ENCODE measurements around the gene RSL1D1.
A peak's percentile ranks its signal among the peaks of the same experiment; 100 is the strongest.

The RSL1D1 gene

DNA sequence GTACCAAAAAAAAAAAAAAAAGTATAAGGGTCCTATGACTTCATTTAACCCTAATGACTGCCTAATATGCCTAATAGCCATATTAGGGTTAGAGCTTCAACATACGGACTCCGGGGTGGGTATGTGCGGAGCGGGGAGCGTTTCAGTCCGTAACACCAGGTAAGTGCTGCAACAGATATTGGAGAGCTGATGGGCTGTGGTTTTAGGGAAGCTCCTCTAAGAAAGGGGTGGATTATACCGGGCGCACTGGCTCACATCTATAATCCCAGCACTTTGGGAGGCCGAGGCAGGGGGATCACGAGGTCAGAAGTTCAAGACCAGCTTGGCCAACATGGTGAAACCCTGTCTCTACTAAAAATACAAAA lies 52.3 kb downstream of the RSL1D1 start:
- Histone ChIP-seq H3K4me1 (ENCODE audit: control insufficient read depth, insufficient read depth, low read length, unreplicated experiment) (peaks cover 38% of the 10 kb centered on the region), H3K27ac (ENCODE audit: low read depth, low read length) (no peak overlapping the region), H3K4me3 (ENCODE audit: low read depth, low read length) (peak overlapping the region; percentile 81), H2AFZ (ENCODE audit: low read length, unreplicated experiment) (no peak overlapping the region), H3K27me3 (ENCODE audit: insufficient read depth, low read length) (no peaks in the 10 kb centered on the region), H3K36me3 (ENCODE audit: insufficient read depth, low read length) (no peaks in the 10 kb centered on the region; the same call in 1 of the 2 replicates), H3K79me2 (ENCODE audit: control insufficient read depth, insufficient read depth, low read length, unreplicated experiment) (peaks cover 55% of the 10 kb centered on the region)

DNA sequence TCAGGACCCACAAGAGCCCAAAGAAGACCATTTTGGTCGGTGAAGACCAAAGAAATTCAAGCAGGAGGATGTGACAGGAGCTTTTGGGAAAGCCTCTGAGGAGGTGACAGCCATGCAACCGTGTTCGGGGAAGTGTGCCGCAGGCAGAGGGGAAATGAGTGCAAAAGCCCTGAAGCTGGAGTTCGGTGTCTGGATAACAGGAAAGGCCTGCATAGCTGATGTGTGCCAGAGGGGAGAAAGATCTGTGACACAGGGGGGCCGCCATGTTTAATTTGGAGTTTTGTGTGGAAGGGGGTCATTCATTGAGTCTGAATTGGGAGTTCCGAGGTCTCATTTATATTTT lies 53.4 kb downstream of the RSL1D1 start:
- Histone ChIP-seq H2AFZ (ENCODE audit: low read length, unreplicated experiment) (no peak overlapping the region), H3K4me1 (ENCODE audit: control insufficient read depth, insufficient read depth, low read length, unreplicated experiment) (peaks cover 46% of the 10 kb centered on the region), H3K27ac (ENCODE audit: low read depth, low read length) (peak overlapping the region; percentile 88), H3K79me2 (ENCODE audit: control insufficient read depth, insufficient read depth, low read length, unreplicated experiment) (peaks cover 66% of the 10 kb centered on the region), H3K27me3 (ENCODE audit: insufficient read depth, low read length) (no peaks in the 10 kb centered on the region), H3K36me3 (ENCODE audit: insufficient read depth, low read length) (no peaks in the 10 kb centered on the region; the same call in 1 of the 2 replicates), H3K4me3 (ENCODE audit: low read depth, low read length) (peak overlapping the region; percentile 81)

DNA sequence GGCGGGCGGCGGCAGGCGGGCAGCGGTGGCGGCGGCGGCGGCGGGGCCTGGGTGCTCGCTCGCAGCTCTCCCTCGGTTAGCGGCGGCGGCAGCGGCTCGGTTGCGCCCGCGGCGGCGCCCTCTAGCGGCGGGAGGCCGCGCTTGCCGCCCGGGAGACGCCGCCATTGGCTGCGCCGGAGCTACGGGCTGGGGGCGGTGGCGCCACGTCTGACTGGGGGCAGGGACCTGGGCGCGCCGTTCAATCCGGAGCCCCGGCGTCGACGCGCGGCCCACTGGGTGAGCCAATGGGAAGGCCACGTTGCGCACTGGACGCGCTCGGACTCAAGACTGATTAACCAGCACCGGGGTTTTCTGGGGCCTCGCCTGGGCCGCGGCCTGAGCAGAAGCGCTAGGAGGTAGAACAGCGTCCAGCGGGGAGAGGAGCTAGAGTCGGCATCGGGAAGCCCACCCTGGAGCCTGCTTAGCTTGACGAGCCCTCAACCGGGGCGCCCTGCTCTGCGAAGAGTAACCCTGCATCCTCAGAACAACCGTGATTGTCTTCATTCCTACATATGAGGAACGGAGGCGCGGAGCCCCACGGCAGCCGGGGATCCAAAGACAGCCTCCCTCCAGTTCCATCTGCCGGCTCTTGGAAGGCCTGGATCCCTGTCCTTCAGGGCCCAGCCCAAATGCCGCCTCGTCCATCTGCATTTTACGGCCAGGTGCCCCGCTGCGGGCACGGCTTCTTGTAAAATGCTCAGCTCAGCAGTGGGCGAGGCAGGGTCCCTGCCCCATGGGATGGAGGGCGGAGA lies 54.0 kb downstream of the RSL1D1 start, which contains the start of gene ZC3H7A:
Gene ZC3H7A, minus strand, starts transcription at position 93 of the 791 bp plus-strand sequence. CDS start 14,904 bp downstream, outside the sequence.
- no peaks in the 10 kb centered on the region; the same call in 1 of the 2 replicates for H3K36me3 ChIP-seq (ENCODE audit: insufficient read depth, low read length)
- H3K79me2 ChIP-seq (ENCODE audit: control insufficient read depth, insufficient read depth, low read length, unreplicated experiment) = peaks cover 72% of the 10 kb centered on the region
- no peaks in the 10 kb centered on the region for H3K27me3 ChIP-seq (ENCODE audit: insufficient read depth, low read length)
- peak within 1 kb of the TSS; percentile 88 for H3K27ac ChIP-seq (ENCODE audit: low read depth, low read length)
- H2AFZ ChIP-seq (ENCODE audit: low read length, unreplicated experiment) = peak within 1 kb of the TSS; percentile 85
- peak within 1 kb of the TSS; percentile 81 for H3K4me3 ChIP-seq (ENCODE audit: low read depth, low read length)
- H3K4me1 ChIP-seq (ENCODE audit: control insufficient read depth, insufficient read depth, low read length, unreplicated experiment) = peaks cover 51% of the 10 kb centered on the region

DNA sequence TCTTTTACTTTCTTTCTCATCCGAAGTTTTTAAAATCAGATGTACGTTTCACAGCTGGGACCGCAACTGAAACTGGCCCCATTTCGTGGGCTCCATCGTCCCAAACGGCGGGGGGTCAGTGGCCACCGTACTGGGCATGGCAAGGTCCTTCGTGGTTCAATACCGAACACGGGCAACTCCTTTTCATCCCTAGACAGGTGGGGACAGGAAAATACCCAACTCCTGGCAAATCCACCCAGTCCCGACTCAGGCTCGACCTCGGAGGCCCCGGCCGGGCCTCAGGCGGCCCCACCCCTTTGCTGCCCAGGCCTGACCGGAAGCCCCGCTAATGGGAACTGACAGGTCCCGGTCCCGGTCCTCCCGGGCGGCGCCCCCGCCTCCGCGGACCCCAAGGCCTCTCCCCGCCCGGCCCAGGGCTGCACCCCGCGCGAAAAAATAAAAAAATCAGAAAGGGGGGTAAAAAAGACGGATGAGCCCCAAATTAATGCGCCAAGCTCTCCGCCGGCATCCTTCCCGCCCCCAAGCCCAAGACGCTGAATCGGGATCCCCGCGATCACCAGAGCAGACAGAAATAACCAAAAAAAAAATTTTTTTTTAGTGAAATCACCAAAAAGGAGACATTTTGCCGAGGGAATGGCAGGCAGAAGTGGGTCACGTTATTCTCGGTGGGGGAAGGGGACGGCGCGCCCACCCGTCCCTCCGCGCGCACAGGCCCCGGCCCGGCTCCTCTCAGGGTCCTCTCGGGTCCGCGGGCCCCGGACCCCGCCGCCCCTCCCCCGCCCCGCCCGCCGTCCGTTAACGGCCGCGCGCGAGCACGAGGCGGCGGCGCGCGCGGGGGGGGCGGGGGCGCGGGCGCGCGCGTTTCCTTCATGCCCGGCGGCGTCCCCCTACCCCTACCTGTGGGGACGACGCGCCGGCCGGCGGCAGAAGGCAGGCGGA lies 54.8 kb downstream of the RSL1D1 start:
- H3K27me3 ChIP-seq (ENCODE audit: insufficient read depth, low read length) = no peaks in the 10 kb centered on the region
- peak overlapping the region; percentile 81 for H3K4me3 ChIP-seq (ENCODE audit: low read depth, low read length)
- peaks cover 80% of the 10 kb centered on the region for H3K79me2 ChIP-seq (ENCODE audit: control insufficient read depth, insufficient read depth, low read length, unreplicated experiment)
- H2AFZ ChIP-seq (ENCODE audit: low read length, unreplicated experiment) = peak overlapping the region; percentile 32
- H3K36me3 ChIP-seq (ENCODE audit: insufficient read depth, low read length) = no peaks in the 10 kb centered on the region; the same call in 1 of the 2 replicates
- peaks cover 50% of the 10 kb centered on the region for H3K4me1 ChIP-seq (ENCODE audit: control insufficient read depth, insufficient read depth, low read length, unreplicated experiment)
- peak overlapping the region; percentile 85 for H3K27ac ChIP-seq (ENCODE audit: low read depth, low read length)

DNA sequence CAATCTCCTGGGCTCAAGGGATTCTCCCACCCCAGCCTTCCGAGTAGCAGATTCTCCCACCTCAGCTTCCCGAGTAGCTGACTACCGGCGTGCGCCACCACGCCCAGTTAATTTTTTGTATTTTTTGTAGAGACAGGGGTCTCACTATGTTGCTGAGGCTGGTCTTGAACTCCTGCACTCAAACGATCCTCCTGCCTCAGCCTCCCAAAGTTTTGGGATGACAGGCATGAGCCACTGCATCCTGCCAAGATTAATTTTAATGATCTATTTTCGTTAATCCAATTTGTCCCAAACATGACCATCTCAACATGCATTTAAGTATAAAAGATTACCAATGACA lies 55.5 kb downstream of the RSL1D1 start:
- Histone ChIP-seq H3K4me3 (ENCODE audit: low read depth, low read length) (peak overlapping the region; percentile 81), H3K79me2 (ENCODE audit: control insufficient read depth, insufficient read depth, low read length, unreplicated experiment) (peaks cover 87% of the 10 kb centered on the region)

DNA sequence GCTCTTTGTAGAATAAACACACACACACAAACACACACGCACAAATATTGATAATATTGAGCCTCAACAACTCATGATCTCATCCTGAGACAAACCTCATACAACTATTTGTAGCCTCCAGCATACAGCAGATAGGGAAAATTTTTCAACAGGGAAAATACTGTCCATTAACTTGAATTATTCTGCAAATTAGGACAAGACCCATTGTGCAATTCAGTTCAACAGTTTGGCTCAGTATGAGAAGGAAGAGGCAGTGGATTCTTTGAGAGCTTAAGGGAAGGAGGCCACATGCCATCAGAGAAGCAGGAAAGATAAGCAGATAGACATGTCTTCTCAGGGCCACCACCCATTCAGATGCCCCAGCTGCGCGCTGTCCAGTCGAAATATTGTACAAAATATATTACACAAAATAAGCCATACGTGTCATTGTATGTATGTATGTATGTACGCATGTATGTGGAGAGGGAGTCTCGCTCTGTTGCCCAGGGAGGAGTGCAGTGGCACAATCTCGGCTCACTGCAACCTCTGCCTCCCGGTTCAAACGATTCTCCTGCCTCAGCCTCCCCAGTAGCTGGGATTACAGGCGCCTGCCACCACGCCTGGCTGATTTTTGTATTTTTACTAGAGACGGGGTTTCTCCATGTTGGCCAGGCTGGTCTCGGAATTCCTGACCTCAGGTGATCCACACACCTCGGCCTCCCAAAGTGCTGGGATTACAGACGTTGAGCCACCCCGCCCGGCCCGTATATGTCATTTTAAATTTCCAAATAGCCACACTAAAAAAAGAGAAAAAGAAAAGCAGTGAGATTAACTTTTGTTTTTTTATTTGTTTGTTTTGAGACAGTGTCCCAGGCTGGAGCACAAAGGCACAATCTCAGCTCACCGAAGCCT lies 56.1 kb downstream of the RSL1D1 start:
- Histone ChIP-seq H3K36me3 (ENCODE audit: insufficient read depth, low read length) (no peaks in the 10 kb centered on the region; the same call in 1 of the 2 replicates), H2AFZ (ENCODE audit: low read length, unreplicated experiment) (no peak overlapping the region), H3K4me1 (ENCODE audit: control insufficient read depth, insufficient read depth, low read length, unreplicated experiment) (peaks cover 47% of the 10 kb centered on the region), H3K79me2 (ENCODE audit: control insufficient read depth, insufficient read depth, low read length, unreplicated experiment) (peaks cover 91% of the 10 kb centered on the region), H3K27ac (ENCODE audit: low read depth, low read length) (no peak overlapping the region; the same call in 1 of the 2 replicates), H3K27me3 (ENCODE audit: insufficient read depth, low read length) (no peaks in the 10 kb centered on the region), H3K4me3 (ENCODE audit: low read depth, low read length) (peak overlapping the region; percentile 81)

More for the DNA sequence above, 55.5 kb downstream of the RSL1D1 start:
- Histone ChIP-seq H3K4me1 (ENCODE audit: control insufficient read depth, insufficient read depth, low read length, unreplicated experiment) (peaks cover 47% of the 10 kb centered on the region), H3K27me3 (ENCODE audit: insufficient read depth, low read length) (no peaks in the 10 kb centered on the region), H2AFZ (ENCODE audit: low read length, unreplicated experiment) (peak overlapping the region; percentile 32), H3K36me3 (ENCODE audit: insufficient read depth, low read length) (no peaks in the 10 kb centered on the region; the same call in 1 of the 2 replicates), H3K27ac (ENCODE audit: low read depth, low read length) (peak overlapping the region; percentile 85)

DNA sequence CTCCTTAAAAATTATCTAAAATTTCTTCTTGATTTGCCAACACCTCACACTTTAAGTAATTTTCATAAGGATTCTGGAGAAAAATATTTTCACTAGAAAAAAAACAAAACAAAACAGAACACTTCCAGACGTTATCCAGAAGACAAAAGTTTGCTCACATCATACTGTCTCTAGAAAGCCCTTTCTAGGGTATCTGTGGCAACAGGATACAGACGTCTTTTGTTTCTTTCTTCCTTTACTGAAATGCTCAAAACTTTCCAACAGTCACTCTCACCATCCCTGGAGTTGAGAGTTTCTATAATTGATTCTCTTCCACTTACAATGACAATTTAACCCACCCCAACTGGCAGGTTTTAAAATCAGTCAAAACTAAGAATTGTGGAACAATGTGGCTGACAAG lies 56.9 kb downstream of the RSL1D1 start:
- Histone ChIP-seq H3K4me3 (ENCODE audit: low read depth, low read length) (0 out of 2 replicates have a peak overlapping the region, but pooled peaks have one; percentile 81), H3K79me2 (ENCODE audit: control insufficient read depth, insufficient read depth, low read length, unreplicated experiment) (peaks cover 91% of the 10 kb centered on the region), H3K27ac (ENCODE audit: low read depth, low read length) (peak overlapping the region; percentile 19; the same call in 1 of the 2 replicates), H3K4me1 (ENCODE audit: control insufficient read depth, insufficient read depth, low read length, unreplicated experiment) (peaks cover 40% of the 10 kb centered on the region), H3K27me3 (ENCODE audit: insufficient read depth, low read length) (no peaks in the 10 kb centered on the region), H3K36me3 (ENCODE audit: insufficient read depth, low read length) (no peaks in the 10 kb centered on the region; the same call in 1 of the 2 replicates), H2AFZ (ENCODE audit: low read length, unreplicated experiment) (no peak overlapping the region)

DNA sequence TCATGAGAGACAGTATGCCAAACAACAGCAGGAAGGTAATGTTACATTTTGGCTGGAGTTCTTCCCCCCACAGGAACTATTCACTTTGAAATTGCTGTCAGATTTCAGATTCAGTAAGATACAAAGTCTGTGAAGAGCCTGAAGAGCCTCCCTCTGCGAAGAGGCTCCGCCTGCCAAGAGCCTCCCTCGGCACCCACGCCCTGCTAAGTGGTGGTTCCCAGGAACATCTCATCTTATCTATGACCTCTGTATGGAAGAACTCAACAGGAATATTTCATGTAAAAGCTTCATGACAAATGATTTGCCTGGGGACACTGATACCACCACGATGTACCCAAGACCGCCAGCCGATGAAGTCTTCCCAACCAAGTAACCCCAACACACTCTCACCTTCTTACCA lies 57.5 kb downstream of the RSL1D1 start:
- H3K79me2 ChIP-seq (ENCODE audit: control insufficient read depth, insufficient read depth, low read length, unreplicated experiment) = peaks cover 89% of the 10 kb centered on the region
- no peak overlapping the region for H2AFZ ChIP-seq (ENCODE audit: low read length, unreplicated experiment)
- no peaks in the 10 kb centered on the region for H3K27me3 ChIP-seq (ENCODE audit: insufficient read depth, low read length)
- H3K27ac ChIP-seq (ENCODE audit: low read depth, low read length) = peak overlapping the region; percentile 19; the same call in 1 of the 2 replicates
- peak overlapping the region; percentile 81; the same call in 1 of the 2 replicates for H3K4me3 ChIP-seq (ENCODE audit: low read depth, low read length)
- H3K4me1 ChIP-seq (ENCODE audit: control insufficient read depth, insufficient read depth, low read length, unreplicated experiment) = peaks cover 35% of the 10 kb centered on the region
- H3K36me3 ChIP-seq (ENCODE audit: insufficient read depth, low read length) = no peaks in the 10 kb centered on the region; the same call in 1 of the 2 replicates

DNA sequence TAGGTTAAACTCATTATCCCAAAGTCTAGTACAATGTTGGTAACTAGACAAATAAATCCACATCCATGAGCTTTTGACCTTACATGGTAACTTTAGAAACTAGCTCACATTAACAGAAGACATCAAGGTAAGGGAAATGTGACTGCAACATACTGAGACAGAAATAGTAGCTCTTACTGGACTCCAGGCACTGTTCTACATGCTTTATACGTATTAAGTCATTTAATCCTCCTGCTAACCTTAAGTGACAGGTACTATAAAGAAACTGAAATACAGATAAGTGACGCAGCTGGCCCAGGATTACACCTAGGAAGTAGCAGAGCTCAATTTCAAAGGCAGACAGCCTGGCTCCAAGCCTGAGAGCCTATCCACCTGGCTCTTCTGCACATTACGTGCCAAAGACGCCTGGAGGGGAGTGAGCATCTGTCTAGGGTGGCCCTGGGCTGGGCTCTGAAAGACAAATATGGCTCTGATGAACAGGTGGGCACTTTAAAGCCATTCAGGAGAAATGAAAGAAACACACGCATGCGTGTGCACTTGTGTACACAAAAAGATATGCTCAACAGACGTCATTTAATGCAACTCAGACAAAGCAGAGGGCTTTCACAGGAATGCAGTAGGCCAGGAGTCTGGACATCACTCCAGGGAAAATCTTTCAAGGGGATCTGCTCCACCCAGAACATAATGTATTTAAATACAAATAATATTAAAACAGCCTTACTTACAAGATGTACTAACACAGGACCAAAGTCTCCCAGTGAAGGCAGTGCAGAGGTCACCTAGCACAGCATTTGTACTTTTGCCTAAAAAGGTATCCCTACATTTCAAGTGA lies 58.7 kb downstream of the RSL1D1 start:
- Histone ChIP-seq H3K27me3 (ENCODE audit: insufficient read depth, low read length) (no peaks in the 10 kb centered on the region), H3K79me2 (ENCODE audit: control insufficient read depth, insufficient read depth, low read length, unreplicated experiment) (peaks cover 88% of the 10 kb centered on the region), H3K27ac (ENCODE audit: low read depth, low read length) (no peak overlapping the region), H3K4me3 (ENCODE audit: low read depth, low read length) (no peak overlapping the region), H2AFZ (ENCODE audit: low read length, unreplicated experiment) (no peak overlapping the region), H3K36me3 (ENCODE audit: insufficient read depth, low read length) (no peaks in the 10 kb centered on the region; the same call in 1 of the 2 replicates), H3K4me1 (ENCODE audit: control insufficient read depth, insufficient read depth, low read length, unreplicated experiment) (peaks cover 29% of the 10 kb centered on the region)
